Common myeloid progenitor, CD34-positive (primary cell): ENCODE measurements around the gene ZFYVE1.
"Not testable (repeated sequence)": the region's sequence is repeated elsewhere in the genome, so short reads cannot be mapped to it uniquely, and the experiment has no call there.

Experiments
- CTCF ChIA-PET: fragments of 350-600 bp; sonication (Branson Sonifier 250); formaldehyde crosslinking; loops from one replicate; lab custom pipeline; 2021; ENCODE audit warnings: antibody characterized with exemption; lab: Charles Lee
- POLR2A ChIA-PET: fragments of 350-600 bp; sonication (Branson Sonifier 250); formaldehyde crosslinking; loops from one replicate; lab custom pipeline; 2021; ENCODE audit warnings: antibody characterized with exemption; lab: Charles Lee
- DNase-seq, 3 donors: peaks; one replicate each; pipeline versions ENCODE4 v3.0.0 to v3.0.0-alpha.2; 2013
- H3K27ac ChIP-seq, 2 experiments: 1 replicate in 1 of 2; 2 replicates in 1 of 2; pipeline ENCODE4 v1.7.0; 2013; ENCODE audit warnings: inconsistent platforms in 2 of 2, low read length in 2 of 2, mild to moderate bottlenecking in 2 of 2, low read depth in 1 of 2, moderate library complexity in 1 of 2; ENCODE audit not compliant: severe bottlenecking in 2 of 2, insufficient read depth in 1 of 2, poor library complexity in 1 of 2
- H3K27me3 ChIP-seq, 5 experiments: replicated peaks in 2 of 5; 1 replicate in 3 of 5; 2 replicates in 2 of 5; pipeline versions ENCODE4 v1.6.1 to v1.7.0; 2013; ENCODE audit warnings: low read length in 4 of 5, mild to moderate bottlenecking in 2 of 5, moderate library complexity in 2 of 5, inconsistent platforms in 1 of 5; ENCODE audit not compliant: insufficient read depth in 5 of 5, control insufficient read depth in 4 of 5
- H3K36me3 ChIP-seq, 4 experiments: 1 replicate in 2 of 4; 2 replicates in 2 of 4; pipeline versions ENCODE4 v1.6.1 to v1.7.0; 2013; ENCODE audit warnings: low read length in 3 of 4, control low read depth in 1 of 4, mild to moderate bottlenecking in 1 of 4; ENCODE audit not compliant: control insufficient read depth in 4 of 4, insufficient read depth in 4 of 4
- H3K4me1 ChIP-seq, 4 experiments: 1 replicate in 3 of 4; 2 replicates in 1 of 4; pipeline versions ENCODE4 v1.6.1 to v1.7.1; 2013; ENCODE audit warnings: low read length in 3 of 4, mild to moderate bottlenecking in 3 of 4, control low read depth in 1 of 4, inconsistent platforms in 1 of 4, moderate library complexity in 1 of 4; ENCODE audit not compliant: control insufficient read depth in 4 of 4, insufficient read depth in 4 of 4; ENCODE audit errors: control extremely low read depth in 1 of 4
- H3K4me3 ChIP-seq, 7 experiments: 1 replicate in 4 of 7; 2 replicates in 3 of 7; pipeline versions ENCODE4 v1.5.1 to v1.7.0; 2013; ENCODE audit warnings: mild to moderate bottlenecking in 7 of 7, low read length in 6 of 7, moderate library complexity in 6 of 7, inconsistent platforms in 2 of 7, low read depth in 2 of 7, control low read depth in 1 of 7; ENCODE audit not compliant: insufficient read depth in 4 of 7, control insufficient read depth in 1 of 7; ENCODE audit errors: extremely low read depth in 1 of 7
- H3K9me3 ChIP-seq, 5 experiments: 1 replicate in 4 of 5; 2 replicates in 1 of 5; pipeline versions ENCODE4 v1.6.1 to v1.7.1; 2013; ENCODE audit warnings: low read length in 4 of 5, mild to moderate bottlenecking in 2 of 5, inconsistent platforms in 1 of 5, low read depth in 1 of 5, moderate library complexity in 1 of 5; ENCODE audit not compliant: control insufficient read depth in 4 of 5, insufficient read depth in 2 of 5; ENCODE audit errors: control extremely low read depth in 1 of 5
- WGBS: methylation state at CpG from one replicate; pipeline ENCODE4 v1.1.5; 2013; ENCODE audit not compliant: insufficient coverage; 5-methylcytosine and 5-hydroxymethylcytosine counted together

The ZFYVE1 gene

GRCh38 chr14:73049428-73049827, 22.5 kb upstream of the ZFYVE1 start:
- Histone ChIP-seq H3K4me3 (no peak overlapping the region), H3K9me3 (no peaks in the 10 kb centered on the region), H3K27ac (no peak overlapping the region), H3K27me3 (no peaks in the 10 kb centered on the region), H3K36me3 (no peaks in the 10 kb centered on the region), H3K4me1 (no peaks in the 10 kb centered on the region)
- DNase-seq: no peak
- POLR2A ChIA-PET: no interaction called here
- WGBS: 93% methylated on average over 2 of the region's 4 CpGs
- CTCF ChIA-PET: interaction anchor here (0.8 kb wide), 1 partner anchor 22 kb away, joined by 3 read pairs; no protein-coding TSS in a partner anchor

GRCh38 chr14:73047808-73048207, 20.9 kb upstream of the ZFYVE1 start:
- no peaks in the 10 kb centered on the region for H3K36me3 ChIP-seq
- no peak overlapping the region for H3K4me3 ChIP-seq
- no peak overlapping the region for H3K27ac ChIP-seq
- no peaks in the 10 kb centered on the region for H3K4me1 ChIP-seq
- H3K27me3 ChIP-seq: no peaks in the 10 kb centered on the region
- no peaks in the 10 kb centered on the region for H3K9me3 ChIP-seq
- POLR2A ChIA-PET: no interaction called here
- DNase-seq: no peak
- CTCF ChIA-PET: interaction anchor here (0.9 to 2.0 kb wide), 3 partner anchors 11 to 21 kb away, joined by 3 to 6 read pairs (median 3); partner anchors contain the start of gene ZFYVE1
- no CpG with 5 or more reads among the region's 1 CpG for WGBS

GRCh38 chr14:73036706-73037450, 10.0 kb upstream of the ZFYVE1 start:
- DNase-seq, CTCF ChIA-PET, H3K36me3 ChIP-seq, H3K4me1 ChIP-seq, H3K4me3 ChIP-seq, POLR2A ChIA-PET, H3K27me3 ChIP-seq, H3K27ac ChIP-seq, H3K9me3 ChIP-seq: not testable (repeated sequence)
- 97% methylated on average over 9 of the region's 9 CpGs for WGBS

- peaks cover 4 to 14% (median 9%) of the 10 kb centered on the region in 4 experiments for H3K36me3 ChIP-seq
- H3K9me3 ChIP-seq: no peaks in the 10 kb centered on the region
- no peak overlapping the region for H3K27ac ChIP-seq
- ChIA-PET POLR2A (no interaction called here), CTCF (interaction anchor here (1.1 to 1.3 kb wide), 4 partner anchors 14 to 31 kb away, joined by 3 to 4 read pairs (median 3); partner anchors contain the start of gene RBM25)
- DNase-seq: no peak
- peaks cover 8 to 21% (median 11%) of the 10 kb centered on the region in 4 experiments for H3K4me1 ChIP-seq
- no peak overlapping the region for H3K4me3 ChIP-seq
- H3K27me3 ChIP-seq: no peaks in the 10 kb centered on the region
Observed at GRCh38 chr14:73027984-73028383, 1.1 kb upstream of the ZFYVE1 start.

GRCh38 chr14:73027546-73027945, 640 bp upstream of the ZFYVE1 start:
- Histone ChIP-seq H3K4me1 (peaks cover 8 to 21% (median 11%) of the 10 kb centered on the region in 4 experiments), H3K27me3 (no peaks in the 10 kb centered on the region), H3K9me3 (no peaks in the 10 kb centered on the region), H3K36me3 (peaks cover 5 to 16% (median 12%) of the 10 kb centered on the region in 4 experiments), H3K27ac (no peak overlapping the region), H3K4me3 (peak overlapping the region in 6 of 7 experiments; percentile 72 to 97 (median 92))
- CTCF ChIA-PET: interaction anchor here (1.1 to 1.3 kb wide), 4 partner anchors 15 to 31 kb away, joined by 3 to 4 read pairs (median 3); partner anchors contain the start of gene RBM25
- DNase-seq: no peak
- no CpG with 5 or more reads among the region's 3 CpGs for WGBS
- POLR2A ChIA-PET: interaction anchor here (0.9 kb wide), 1 partner anchor 31 kb away, joined by 3 read pairs; the partner anchor contains the start of gene RBM25

- H3K4me1 ChIP-seq: peaks cover 8 to 21% (median 11%) of the 10 kb centered on the region in 4 experiments
Observed at GRCh38 chr14:73026243-73026844, 562 bp downstream of the ZFYVE1 start.

More at GRCh38 chr14:73026243-73026844, 562 bp downstream of the ZFYVE1 start:
- Histone ChIP-seq H3K27me3 (no peaks in the 10 kb centered on the region), H3K4me3 (peak overlapping the region; percentile 72 to 97 (median 92)), H3K9me3 (no peaks in the 10 kb centered on the region), H3K27ac (peak overlapping the region; percentile 15 to 79), H3K36me3 (peaks cover 5 to 25% (median 18%) of the 10 kb centered on the region in 4 experiments)
- peak in 1 of 3 donors; percentile 2 for DNase-seq
- POLR2A ChIA-PET: interaction anchor here (0.6 to 0.9 kb wide), 2 partner anchors 32 to 126 kb away, joined by 3 read pairs; partner anchors contain the start of gene RBM25
- 18% methylated on average over 4 of the region's 21 CpGs for WGBS
- CTCF ChIA-PET: interaction anchor here (1.1 to 1.3 kb wide), 2 partner anchors 22 to 110 kb away, joined by 3 read pairs; partner anchors contain the start of gene PSEN1
